Cardiac fibroblast (primary cell): ENCODE results near the gene SNCB.

Experiments
- DNase-seq, 2 donors: peaks; one replicate each; pipeline versions ENCODE4 v3.0.0 to v3.0.0-alpha.2; 2010; ENCODE audit warnings: low read depth in 2 of 2
- H3K4me3 ChIP-seq, 2 donors: replicated peaks in 1 of 2; 1 replicate in 1 of 2; 2 replicates in 1 of 2; pipeline ENCODE4 v1.5.1; 2011; ENCODE audit warnings: low read depth in 2 of 2, low read length in 2 of 2, mild to moderate bottlenecking in 2 of 2, moderate library complexity in 1 of 2
- TF ChIP-seq, protein P1 (sequence below): IDR thresholded peaks from one replicate; pipeline ENCODE4 v1.5.1; 2011; ENCODE audit warnings: low read depth, mild to moderate bottlenecking, low read length, inconsistent platforms

Gene SNCB

DNA sequence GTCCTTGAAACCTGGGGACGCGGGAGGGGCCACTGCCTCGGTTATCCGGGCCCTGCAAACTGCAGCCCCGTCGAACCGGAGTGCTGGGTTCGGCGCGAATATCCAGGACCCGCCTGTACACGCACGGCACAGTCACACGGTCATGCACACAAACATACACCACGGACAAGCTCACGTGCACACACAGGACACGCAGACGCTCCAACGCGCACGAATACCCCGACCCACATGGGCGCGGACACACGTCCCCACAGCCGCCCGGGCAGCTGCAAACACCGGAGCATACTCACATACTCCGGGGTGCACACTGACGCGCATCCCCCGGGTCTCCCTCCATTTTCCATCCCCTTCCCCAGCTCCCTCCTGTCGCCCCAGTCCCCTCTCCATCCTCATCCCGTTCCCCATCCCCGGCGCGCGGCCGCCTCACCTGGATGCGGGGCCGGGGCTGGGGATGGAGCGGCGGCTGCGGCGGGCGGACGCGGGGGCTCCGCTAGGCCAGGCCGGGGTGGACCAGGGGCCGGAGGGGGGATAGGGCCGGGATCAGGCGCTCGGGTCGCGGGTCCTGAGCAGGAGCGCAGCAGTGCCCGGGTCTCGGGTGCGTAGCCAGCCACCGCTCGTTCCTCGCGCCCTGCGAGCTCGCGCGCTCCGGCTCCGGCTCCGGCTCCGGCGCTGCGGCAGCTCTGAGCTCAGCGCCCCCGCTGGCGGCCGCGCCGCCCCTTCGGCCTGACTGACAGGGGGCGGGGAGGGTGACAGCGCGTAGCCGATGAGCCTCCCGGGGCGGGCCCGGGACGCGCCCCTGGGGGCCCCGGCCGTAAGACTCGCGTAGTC lies at the start of gene SNCB, which contains the start of gene EIF4E1B:
SNCB (minus strand) TSS at position 682 of the 828 bp plus-strand sequence. CDS start 880 bp downstream, outside the sequence.
EIF4E1B (plus strand) TSS at position 823 of the 828 bp plus-strand sequence. CDS start 12,113 bp downstream, outside the sequence.
- TF ChIP-seq, protein P1, sequence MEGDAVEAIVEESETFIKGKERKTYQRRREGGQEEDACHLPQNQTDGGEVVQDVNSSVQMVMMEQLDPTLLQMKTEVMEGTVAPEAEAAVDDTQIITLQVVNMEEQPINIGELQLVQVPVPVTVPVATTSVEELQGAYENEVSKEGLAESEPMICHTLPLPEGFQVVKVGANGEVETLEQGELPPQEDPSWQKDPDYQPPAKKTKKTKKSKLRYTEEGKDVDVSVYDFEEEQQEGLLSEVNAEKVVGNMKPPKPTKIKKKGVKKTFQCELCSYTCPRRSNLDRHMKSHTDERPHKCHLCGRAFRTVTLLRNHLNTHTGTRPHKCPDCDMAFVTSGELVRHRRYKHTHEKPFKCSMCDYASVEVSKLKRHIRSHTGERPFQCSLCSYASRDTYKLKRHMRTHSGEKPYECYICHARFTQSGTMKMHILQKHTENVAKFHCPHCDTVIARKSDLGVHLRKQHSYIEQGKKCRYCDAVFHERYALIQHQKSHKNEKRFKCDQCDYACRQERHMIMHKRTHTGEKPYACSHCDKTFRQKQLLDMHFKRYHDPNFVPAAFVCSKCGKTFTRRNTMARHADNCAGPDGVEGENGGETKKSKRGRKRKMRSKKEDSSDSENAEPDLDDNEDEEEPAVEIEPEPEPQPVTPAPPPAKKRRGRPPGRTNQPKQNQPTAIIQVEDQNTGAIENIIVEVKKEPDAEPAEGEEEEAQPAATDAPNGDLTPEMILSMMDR: no peak
- DNase-seq: peak in 1 of 2 donors; percentile 43
- H3K4me3 ChIP-seq: peak within 1 kb of the TSS; percentile 34 to 39

DNA sequence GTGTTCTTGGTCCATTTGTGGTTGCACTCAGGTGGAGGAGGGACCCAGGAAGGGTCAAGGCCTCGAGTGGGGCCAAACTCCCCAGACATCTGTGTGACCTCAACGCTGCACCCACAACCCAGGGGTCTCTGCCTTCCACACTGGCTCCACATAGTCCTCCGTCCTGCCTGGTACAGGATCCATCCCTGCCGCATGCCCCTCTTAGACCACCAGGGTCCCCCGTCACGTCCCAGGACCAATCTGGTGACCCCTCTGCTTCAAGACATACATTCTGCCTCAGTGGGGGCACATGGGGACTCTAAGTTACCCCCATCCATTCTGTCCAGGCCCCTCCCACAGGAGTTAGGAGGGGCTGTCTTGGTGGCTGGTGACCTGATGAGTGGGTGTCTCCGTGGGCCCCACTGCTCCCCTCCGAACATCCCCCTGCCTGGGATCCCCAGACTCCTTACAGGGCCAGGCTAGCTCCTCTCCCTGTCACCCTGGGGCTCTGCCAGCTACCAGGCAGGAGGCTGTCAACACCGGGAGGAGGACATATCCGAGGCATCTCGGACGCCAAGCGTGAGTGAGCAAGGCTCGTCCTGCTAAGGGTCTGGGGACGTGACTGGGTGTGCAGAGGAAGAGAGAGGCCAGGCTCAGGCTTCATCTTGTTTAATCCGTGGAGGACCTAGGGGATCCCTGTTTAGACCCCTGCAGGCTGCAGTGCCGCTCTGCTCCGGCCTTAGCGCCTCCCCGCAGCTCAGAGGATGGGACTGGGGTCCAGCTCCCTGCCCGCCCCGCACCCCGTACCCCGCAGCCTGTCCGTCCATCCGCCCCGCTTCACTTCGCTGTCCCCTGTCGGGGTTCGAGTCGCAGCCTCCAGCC lies 49.3 kb upstream of the SNCB start:
- DNase-seq: no peak
- TF ChIP-seq, protein P1: no peak
- no peak overlapping the region for H3K4me3 ChIP-seq

DNA sequence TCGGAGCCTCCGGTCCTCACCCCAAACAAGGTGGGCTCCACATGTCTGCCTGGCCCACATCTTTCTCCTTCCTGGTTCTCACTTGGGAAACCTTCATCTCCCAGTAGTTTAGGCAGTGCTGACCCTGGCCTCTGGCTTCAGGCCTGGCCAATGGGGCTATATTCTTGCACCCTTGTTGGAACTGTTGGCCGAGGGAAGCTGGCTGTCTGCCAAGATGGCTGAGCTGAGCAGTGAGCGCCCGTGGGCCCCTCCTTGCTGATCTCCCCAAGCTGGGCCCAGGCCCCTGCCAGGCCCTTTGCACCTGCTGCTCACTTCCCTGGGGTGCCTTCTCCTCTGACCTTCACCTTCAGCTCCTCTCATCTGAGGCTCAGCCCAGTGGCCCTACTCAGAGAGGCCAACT lies 48.2 kb upstream of the SNCB start:
- TF ChIP-seq, protein P1: no peak
- no peak for DNase-seq
- no peak overlapping the region for H3K4me3 ChIP-seq

DNA sequence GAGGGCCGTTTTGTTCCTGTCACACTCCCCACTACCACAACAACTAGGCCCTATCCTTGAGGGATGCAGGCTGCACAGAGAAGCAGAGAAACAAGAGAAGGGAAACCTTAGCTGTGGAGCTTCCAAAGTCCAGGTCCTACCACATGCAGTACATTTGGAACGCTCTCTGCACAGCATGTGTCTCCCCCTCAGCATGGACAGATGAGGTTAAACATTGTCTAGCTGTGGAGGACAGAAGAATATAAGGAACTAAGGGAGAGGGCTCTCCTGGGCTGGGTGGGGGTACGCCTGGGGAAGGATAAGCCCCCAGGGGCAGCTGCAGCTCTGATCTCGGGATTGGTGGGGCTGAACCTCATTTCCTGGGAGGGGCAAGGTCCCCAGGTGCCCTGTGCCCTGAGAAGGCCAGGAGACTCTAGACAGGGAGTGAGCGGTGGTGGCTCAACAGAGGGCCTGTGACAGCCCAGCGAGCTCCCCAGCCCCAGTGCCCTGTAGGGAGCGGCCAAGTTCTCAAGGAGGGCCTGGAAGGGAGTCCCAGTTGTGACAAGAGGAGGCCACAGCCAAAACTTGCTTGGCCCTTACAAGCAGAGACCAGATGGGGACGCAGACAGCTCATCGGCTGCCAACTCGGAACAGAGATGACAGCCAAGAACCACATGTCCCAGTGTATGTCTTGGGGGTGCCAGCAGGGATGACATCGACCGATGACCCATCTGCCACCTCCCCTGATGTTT lies 47.0 kb upstream of the SNCB start:
- no peak for DNase-seq
- TF ChIP-seq, protein P1: no peak
- no peak overlapping the region for H3K4me3 ChIP-seq

DNA sequence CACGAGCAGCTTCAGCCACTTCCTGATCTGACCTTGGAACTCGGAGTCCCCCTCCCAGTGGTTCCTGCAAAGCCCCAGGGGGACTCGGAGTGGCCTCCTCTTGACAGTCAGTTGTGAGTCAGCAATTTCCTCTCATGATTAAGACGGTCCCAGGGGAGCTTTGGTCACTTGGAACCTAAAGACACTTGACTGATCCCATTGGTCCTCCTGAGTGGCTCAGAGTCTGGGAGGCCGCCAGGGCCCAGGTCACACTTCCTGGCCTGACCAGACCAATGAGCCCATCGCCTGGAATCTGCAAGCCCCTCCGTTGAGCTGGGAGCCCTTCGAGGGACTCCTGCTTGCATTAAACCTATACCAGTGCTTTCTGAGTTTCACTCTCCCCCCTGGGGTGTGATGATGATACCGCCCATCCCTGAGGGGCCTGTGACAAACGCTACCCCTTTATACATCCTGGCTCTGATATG lies 46.1 kb upstream of the SNCB start:
- H3K4me3 ChIP-seq: no peak overlapping the region
- TF ChIP-seq, protein P1: no peak
- peak; percentile 39 to 84 for DNase-seq
